Amniotic epithelial cell (primary cell): ENCODE data around the gene TAGLN.
A peak's percentile ranks its signal among the peaks of the same experiment; 100 is the strongest.

Experiments
- DNase-seq: peaks from one replicate; pipeline ENCODE4 v3.0.0-alpha.2; 2010; ENCODE audit warnings: low read depth

TAGLN gene

DNA sequence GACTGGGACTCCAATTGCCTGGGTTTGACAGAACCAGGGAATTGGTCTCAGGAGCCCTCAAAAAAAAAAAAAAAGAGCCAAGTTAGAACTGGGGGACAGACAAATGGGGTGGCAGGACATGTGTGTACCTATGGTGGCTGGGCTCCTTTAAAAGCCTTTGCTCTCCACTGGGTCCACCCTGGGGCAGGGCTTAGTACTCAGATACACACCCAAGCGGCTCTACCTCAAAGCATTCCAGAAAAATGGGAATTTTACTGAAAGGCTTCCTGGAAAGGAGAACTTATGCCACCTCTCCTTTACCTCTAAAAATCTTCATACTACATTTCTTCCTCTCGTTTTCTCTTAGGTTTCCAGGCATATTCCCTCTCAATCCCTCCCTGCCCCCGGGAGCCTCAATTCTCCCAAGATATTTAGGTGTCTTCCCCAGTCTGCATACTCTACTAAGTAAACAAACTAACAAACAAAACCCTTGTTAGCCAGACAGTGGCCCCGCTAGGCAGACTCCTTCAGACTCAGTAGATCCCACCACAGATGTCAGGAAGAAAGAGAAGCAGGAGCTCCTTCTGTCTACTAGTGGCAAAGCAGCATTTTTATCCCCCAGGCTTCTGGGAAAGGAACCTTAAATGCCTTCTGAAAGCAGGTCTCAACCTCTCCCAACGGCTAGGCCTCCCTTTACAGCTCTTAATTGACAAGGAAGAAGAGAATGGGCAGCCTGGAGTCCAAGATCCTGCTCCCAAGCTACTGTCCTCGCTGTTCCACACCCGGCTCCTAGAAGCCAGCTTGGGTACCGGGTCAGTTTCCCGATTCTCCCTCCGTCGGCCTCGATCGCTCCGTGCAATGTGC is 32.0 kb downstream of the TAGLN start:
- DNase-seq, result no peak

- DNase-seq, result no peak
Observed at GRCh38 chr11:117231842-117232091, 32.6 kb downstream of the TAGLN start, which contains the start of gene PCSK7. TSS of gene PCSK7 (minus strand) at chr11:117232073. CDS start at chr11:117229844, 2,229 bp downstream.

DNA sequence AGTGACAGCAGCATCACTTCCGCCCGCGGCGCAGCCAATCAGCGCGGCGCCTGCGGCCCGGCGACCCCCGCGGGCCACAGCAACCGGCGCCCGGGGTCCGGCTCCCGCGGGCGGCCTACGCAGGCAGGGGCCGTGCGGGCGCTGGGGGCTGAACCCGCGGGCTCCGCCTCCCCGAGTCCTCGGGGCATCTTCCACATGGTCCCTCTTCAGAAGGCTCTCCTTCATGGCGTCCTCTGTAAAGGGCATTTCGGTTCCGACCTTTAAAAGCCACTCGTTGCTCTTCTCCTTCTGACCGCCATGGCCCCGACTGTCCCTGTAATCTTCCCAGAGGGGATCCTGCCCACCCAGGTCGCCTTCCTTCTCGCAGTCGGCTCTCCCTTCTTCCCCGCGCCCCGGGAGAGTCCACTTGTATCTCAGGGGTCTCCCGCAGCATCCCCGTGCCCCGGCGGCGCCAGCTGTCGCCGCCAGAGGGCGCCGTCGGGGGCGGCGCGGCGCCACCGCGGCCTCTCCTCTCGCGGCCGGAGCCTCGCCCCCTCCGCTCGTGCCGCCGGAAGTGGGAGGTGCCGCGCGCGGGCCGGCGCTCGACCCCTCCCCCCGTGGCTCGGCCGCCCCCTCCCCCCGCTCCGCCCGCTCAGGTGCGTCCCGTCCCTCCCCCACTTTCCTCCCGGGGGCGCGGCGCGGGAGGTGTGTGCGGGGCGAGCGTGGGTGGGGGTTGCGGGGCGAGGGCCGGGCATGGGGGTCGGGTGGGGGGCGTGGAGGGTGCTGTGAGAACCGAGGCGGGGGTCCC is 33.1 kb downstream of the TAGLN start, which contains the start of gene RNF214:
Gene RNF214 (plus strand): TSS at position 580 of the 787 bp plus-strand sequence. CDS start 1,602 bp downstream, outside the sequence.
- DNase-seq, result peak; percentile 46

DNA sequence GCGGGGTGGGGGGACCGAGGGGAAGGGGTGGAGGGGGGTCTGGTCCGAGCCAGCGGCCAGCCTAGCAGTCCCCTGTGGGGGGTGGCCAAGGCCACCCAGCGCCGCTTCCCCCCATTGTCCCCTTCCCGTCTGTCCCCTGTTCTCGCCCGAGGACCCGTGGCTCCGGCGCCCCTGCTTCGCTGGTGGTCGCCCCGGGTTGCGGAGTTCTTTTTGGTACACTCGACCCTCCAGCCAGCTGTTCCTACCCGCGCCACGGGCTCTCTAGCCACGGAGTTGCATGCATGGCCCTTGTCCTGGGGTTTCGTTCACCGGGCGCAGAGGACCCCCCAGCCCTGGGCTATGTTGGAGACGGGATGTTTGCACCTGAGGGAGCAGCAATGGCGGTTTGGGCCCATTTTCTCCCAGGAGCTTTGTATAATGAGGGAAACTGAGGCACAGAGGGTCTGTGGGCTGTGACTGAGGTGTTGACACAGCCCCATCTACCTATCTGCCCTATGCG is 33.8 kb downstream of the TAGLN start:
- no peak for DNase-seq

DNA sequence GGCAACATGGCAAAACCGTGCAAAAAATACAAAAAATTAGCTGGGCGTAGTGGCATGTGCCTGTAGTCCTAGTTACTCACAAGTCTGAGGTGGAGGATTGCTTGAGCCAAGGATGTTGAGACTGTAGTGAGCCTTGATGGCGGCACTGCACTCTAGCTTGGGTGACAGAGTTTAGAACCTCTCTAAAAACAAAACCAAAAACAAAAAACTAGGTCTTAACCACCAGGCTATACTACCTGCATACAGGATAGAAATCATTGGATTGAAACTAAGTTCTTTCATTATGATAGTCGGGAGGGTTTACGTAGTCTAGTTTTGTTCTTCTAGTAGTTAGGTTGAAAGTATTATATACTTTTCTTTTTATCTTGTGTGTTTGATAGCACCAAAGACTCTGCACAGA is 39.1 kb downstream of the TAGLN start:
- no peak for DNase-seq

DNA sequence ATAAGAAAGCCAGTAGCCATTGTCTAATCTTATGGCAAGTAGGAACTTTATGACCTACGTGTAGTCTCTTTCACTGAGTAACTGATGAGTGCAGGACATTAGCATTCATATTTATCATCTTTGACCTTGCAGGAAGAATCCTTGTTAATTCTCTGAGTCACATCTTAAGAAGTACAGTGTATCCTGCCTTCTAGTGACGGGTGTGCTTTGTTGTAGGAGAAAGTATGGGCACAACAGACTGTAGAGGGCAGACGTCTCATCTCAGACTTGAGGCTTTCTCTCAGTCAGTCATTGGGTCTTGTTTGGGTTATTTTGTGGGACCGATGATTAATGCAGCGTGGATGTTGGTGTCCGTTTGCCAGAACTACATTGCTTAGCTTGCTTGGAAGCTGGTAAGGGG is 40.1 kb downstream of the TAGLN start:
- peak; percentile 98 for DNase-seq

GRCh38 chr11:117248341-117248740 is 49.2 kb downstream of the TAGLN start:
- no peak for DNase-seq

DNA sequence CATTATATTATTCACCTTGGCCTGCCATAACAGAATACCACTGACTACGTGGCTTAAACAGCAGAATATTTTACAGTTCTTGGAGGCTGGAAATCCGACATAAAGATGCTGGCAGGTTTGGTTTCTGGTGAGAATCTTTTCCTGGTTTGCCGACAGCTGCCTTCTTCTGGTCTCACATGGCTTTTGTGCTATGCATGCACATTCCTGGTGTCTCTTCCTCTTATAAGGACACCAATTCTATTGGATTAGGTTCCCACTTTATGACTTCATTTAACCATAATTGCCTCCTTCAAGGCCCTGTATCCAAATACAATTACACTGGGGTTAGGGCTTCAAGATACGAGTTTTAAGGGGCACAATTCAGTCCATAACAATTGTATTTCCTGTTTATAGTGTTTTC is 50.4 kb downstream of the TAGLN start:
- DNase-seq, result no peak

- DNase-seq, result no peak
Observed at GRCh38 chr11:117251506-117251905, 52.3 kb downstream of the TAGLN start.

GRCh38 chr11:117255966-117256365 is 56.8 kb downstream of the TAGLN start:
- no peak for DNase-seq

DNA sequence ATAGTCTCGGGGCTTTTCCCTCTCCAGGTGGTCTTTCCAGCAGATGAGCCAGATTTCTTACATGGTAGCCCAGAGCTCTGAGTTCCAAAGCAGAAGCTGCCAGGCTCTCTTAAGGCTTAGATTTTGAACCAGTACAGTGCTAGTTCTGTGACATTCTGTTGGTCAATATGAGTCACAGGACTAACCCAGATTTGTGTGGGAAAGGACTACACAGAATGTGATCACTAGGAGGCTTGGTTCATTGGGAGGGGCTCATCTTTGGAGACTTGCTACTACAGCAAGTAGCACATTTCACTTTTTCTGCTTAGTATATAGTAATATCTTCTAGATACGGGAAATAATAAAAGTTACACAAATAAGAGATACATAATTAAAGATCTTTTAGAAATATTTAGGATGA is 57.4 kb downstream of the TAGLN start:
- peak; percentile 51 for DNase-seq
